ENCODE data around the gene SNX30.

Gene SNX30

DNA sequence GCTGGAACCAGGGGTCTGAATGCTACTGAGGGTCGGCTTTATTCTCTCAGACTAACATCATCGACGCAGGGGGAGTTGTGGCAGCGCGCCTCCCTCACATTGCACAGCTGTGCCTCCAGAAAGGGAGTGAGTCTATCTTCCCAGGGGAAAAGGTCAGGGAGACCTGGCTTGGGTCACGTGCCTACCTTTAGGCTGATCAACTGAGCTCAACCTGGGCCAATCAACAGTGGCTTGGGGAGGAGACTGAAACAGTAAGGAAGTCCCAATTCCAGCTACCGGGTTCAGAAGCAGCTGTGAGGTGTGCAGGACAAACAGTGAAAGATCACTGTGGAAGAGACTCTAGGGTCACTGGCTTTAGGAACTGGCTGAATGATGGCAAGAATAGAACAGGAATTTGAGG, 14.3 kb downstream of the SNX30 start:
- H3K79me2 ChIP-seq (ENCODE audit: insufficient read depth, low read length): no peaks in the 10 kb centered on the region
- no peaks in the 10 kb centered on the region for H3K36me3 ChIP-seq (ENCODE audit: insufficient read depth, low read length)
- H3K9ac ChIP-seq (ENCODE audit: low read depth, low read length, poor library complexity, severe bottlenecking): no peak overlapping the region
- no peak overlapping the region for H3K4me3 ChIP-seq (ENCODE audit: low read length, poor library complexity, severe bottlenecking)
- peaks cover 7% of the 10 kb centered on the region; the same call in 1 of the 2 replicates for H3K9me3 ChIP-seq (ENCODE audit: insufficient read depth, low read depth, low read length)
- H3F3A ChIP-seq (ENCODE audit: low read depth): no peaks in the 10 kb centered on the region
- H3K4me2 ChIP-seq (ENCODE audit: low read depth, low read length, poor library complexity, severe bottlenecking): no peak overlapping the region
- no peaks in the 10 kb centered on the region for H4K20me1 ChIP-seq (ENCODE audit: insufficient read depth, low read length, poor library complexity, severe bottlenecking)
- H3K4me1 ChIP-seq (ENCODE audit: insufficient read depth, low read length, poor library complexity, severe bottlenecking): no peaks in the 10 kb centered on the region
- no peaks in the 10 kb centered on the region for H3K9me2 ChIP-seq (replicated peaks; ENCODE audit: low read depth, low read length)
- H2AFZ ChIP-seq (ENCODE audit: low read length): no peak overlapping the region
- TF ChIP-seq, protein P1, sequence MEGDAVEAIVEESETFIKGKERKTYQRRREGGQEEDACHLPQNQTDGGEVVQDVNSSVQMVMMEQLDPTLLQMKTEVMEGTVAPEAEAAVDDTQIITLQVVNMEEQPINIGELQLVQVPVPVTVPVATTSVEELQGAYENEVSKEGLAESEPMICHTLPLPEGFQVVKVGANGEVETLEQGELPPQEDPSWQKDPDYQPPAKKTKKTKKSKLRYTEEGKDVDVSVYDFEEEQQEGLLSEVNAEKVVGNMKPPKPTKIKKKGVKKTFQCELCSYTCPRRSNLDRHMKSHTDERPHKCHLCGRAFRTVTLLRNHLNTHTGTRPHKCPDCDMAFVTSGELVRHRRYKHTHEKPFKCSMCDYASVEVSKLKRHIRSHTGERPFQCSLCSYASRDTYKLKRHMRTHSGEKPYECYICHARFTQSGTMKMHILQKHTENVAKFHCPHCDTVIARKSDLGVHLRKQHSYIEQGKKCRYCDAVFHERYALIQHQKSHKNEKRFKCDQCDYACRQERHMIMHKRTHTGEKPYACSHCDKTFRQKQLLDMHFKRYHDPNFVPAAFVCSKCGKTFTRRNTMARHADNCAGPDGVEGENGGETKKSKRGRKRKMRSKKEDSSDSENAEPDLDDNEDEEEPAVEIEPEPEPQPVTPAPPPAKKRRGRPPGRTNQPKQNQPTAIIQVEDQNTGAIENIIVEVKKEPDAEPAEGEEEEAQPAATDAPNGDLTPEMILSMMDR (conservative IDR thresholded peaks at IDR 0.05; ENCODE audit: low read length): no peak
- TF ChIP-seq EZH2phosphoT487 (IDR thresholded peaks at IDR 0.05; ENCODE audit: borderline replicate concordance): no peak
- no peaks in the 10 kb centered on the region for H3K27me3 ChIP-seq (ENCODE audit: insufficient read depth, low read length, poor library complexity, severe bottlenecking)

DNA sequence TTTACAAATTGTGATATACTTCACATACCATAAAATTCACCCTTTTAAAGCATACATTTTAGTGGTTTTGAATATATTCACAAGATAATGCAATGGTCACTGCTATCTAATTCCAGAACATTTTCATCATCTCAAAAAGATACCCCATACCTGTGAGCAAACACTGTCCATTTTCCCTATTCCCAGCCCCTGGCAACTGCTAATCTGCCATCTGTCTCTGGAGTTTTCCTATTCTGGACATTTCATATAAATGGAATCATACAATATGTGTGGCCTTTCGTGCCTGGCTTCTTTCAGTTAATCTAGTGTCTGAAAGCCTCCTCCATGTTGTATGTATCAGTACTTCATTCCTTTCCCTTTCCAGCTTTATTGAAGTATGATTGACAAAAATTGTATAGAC, 14.7 kb downstream of the SNX30 start:
- H3K9ac ChIP-seq (ENCODE audit: low read depth, low read length, poor library complexity, severe bottlenecking): no peak overlapping the region
- no peaks in the 10 kb centered on the region for H3F3A ChIP-seq (ENCODE audit: low read depth)
- H3K4me3 ChIP-seq (ENCODE audit: low read length, poor library complexity, severe bottlenecking): no peak overlapping the region
- no peaks in the 10 kb centered on the region for H3K36me3 ChIP-seq (ENCODE audit: insufficient read depth, low read length)
- H3K9me3 ChIP-seq (ENCODE audit: insufficient read depth, low read depth, low read length): peaks cover 7% of the 10 kb centered on the region; the same call in 1 of the 2 replicates
- no peaks in the 10 kb centered on the region for H3K9me2 ChIP-seq (replicated peaks; ENCODE audit: low read depth, low read length)
- H3K27me3 ChIP-seq (ENCODE audit: insufficient read depth, low read length, poor library complexity, severe bottlenecking): no peaks in the 10 kb centered on the region
- H3K79me2 ChIP-seq (ENCODE audit: insufficient read depth, low read length): no peaks in the 10 kb centered on the region
- TF ChIP-seq, protein P1 (conservative IDR thresholded peaks at IDR 0.05; ENCODE audit: low read length): no peak
- no peak for TF ChIP-seq EZH2phosphoT487 (IDR thresholded peaks at IDR 0.05; ENCODE audit: borderline replicate concordance)
- H4K20me1 ChIP-seq (ENCODE audit: insufficient read depth, low read length, poor library complexity, severe bottlenecking): no peaks in the 10 kb centered on the region
- H3K4me1 ChIP-seq (ENCODE audit: insufficient read depth, low read length, poor library complexity, severe bottlenecking): no peaks in the 10 kb centered on the region
- H2AFZ ChIP-seq (ENCODE audit: low read length): no peak overlapping the region
- H3K4me2 ChIP-seq (ENCODE audit: low read depth, low read length, poor library complexity, severe bottlenecking): no peak overlapping the region

DNA sequence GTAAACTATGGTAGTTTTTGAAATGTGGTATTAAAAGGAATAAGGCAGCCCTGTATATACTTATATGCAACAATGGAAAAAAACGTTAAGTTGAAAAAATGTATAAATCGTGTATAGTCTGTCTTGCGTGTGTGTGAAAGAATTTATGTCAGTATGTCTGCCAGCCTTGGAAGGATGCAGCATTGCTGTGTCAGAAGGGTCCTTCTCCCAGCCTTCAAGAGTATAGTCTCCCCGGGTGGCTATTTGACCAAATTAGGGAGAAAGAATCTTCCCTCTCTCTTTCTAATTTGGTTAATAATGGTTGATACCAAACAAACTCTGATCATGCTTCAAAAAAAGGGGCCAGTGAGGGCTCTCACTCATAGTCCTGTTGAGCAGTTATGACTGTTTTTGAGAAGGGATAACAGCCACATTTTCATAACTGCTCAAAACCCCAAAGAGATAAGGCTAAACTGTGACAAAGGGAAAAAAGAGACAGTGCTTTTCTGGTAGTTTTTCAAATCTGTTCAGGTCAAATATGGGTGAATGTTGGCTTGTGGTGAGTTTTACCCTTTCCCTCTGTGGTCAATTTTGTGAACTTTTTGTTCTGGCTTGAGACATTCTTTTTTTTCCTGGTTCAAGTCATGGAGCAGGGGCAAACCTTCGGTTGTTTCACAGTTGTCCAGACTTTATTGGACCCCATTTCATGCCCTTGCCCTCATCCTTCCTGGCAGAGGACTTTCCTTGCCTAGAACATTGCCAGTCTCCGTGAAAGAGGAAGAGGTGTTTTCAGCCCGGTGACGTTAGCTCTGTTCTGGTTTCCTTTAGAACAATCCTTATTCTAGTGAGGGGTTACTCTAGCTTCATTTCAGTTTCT, 21.0 kb downstream of the SNX30 start:
- Histone ChIP-seq H3K27me3 (ENCODE audit: insufficient read depth, low read length, poor library complexity, severe bottlenecking) (no peaks in the 10 kb centered on the region), H4K20me1 (ENCODE audit: insufficient read depth, low read length, poor library complexity, severe bottlenecking) (no peaks in the 10 kb centered on the region), H3K9ac (ENCODE audit: low read depth, low read length, poor library complexity, severe bottlenecking) (no peak overlapping the region), H3F3A (ENCODE audit: low read depth) (no peaks in the 10 kb centered on the region), H3K79me2 (ENCODE audit: insufficient read depth, low read length) (no peaks in the 10 kb centered on the region), H3K9me3 (ENCODE audit: insufficient read depth, low read depth, low read length) (peaks cover 2% of the 10 kb centered on the region; the same call in 1 of the 2 replicates), H2AFZ (ENCODE audit: low read length) (no peak overlapping the region), H3K4me2 (ENCODE audit: low read depth, low read length, poor library complexity, severe bottlenecking) (no peak overlapping the region), H3K4me3 (ENCODE audit: low read length, poor library complexity, severe bottlenecking) (no peak overlapping the region), H3K9me2 (replicated peaks; ENCODE audit: low read depth, low read length) (no peaks in the 10 kb centered on the region), H3K4me1 (ENCODE audit: insufficient read depth, low read length, poor library complexity, severe bottlenecking) (peaks cover 8% of the 10 kb centered on the region), H3K36me3 (ENCODE audit: insufficient read depth, low read length) (no peaks in the 10 kb centered on the region)
- TF ChIP-seq, protein P1 (conservative IDR thresholded peaks at IDR 0.05; ENCODE audit: low read length): no peak
- TF ChIP-seq EZH2phosphoT487 (IDR thresholded peaks at IDR 0.05; ENCODE audit: borderline replicate concordance): no peak
